Liver (tissue), 9 donors: ENCODE data around the gene TPR. TPM values are rescaled to one million over a fixed set of nuclear protein-coding genes. Genes with fewer than 3 reads are reported as not detected.
"Not testable (repeated sequence)": the region's sequence is repeated elsewhere in the genome, so short reads cannot be mapped to it uniquely, and the experiment has no call there.

ENCODE experiments used
- DNase-seq: peaks from one replicate; pipeline ENCODE4 v3.0.0-alpha.2; 2017; ENCODE audit warnings: low spot score
- H3K27ac ChIP-seq, 2 donors: one replicate each; pipeline ENCODE4 v1.7.0; 2013; ENCODE audit warnings: inconsistent platforms in 2 of 2, low read length in 2 of 2, control low read depth in 1 of 2, low read depth in 1 of 2, mild to moderate bottlenecking in 1 of 2
- H3K27me3 ChIP-seq, 4 donors: one replicate each; pipeline versions ENCODE4 v1.6.1 to v1.7.0; 2013; ENCODE audit warnings: low read length in 3 of 4, inconsistent platforms in 1 of 4, mild to moderate bottlenecking in 1 of 4, moderate library complexity in 1 of 4; ENCODE audit not compliant: control insufficient read depth in 4 of 4, insufficient read depth in 4 of 4
- H3K36me3 ChIP-seq, 4 donors: one replicate each; pipeline versions ENCODE4 v1.6.1 to v1.7.0; 2013; ENCODE audit warnings: low read length in 3 of 4, mild to moderate bottlenecking in 3 of 4, low read depth in 1 of 4, moderate library complexity in 1 of 4; ENCODE audit not compliant: control insufficient read depth in 4 of 4, insufficient read depth in 3 of 4
- H3K4me1 ChIP-seq, 4 donors: one replicate each; pipeline versions ENCODE4 v1.6.1 to v1.7.0; 2013; ENCODE audit warnings: low read length in 3 of 4, mild to moderate bottlenecking in 3 of 4, moderate library complexity in 1 of 4; ENCODE audit not compliant: control insufficient read depth in 4 of 4, insufficient read depth in 4 of 4
- H3K4me3 ChIP-seq, 3 donors: one replicate each; pipeline versions ENCODE4 v1.6.1 to v1.7.0; 2013; ENCODE audit warnings: low read length in 3 of 3, control low read depth in 1 of 3, low read depth in 1 of 3, mild to moderate bottlenecking in 1 of 3
- H3K9ac ChIP-seq, 2 donors: one replicate each; pipeline ENCODE4 v1.7.0; 2013; ENCODE audit warnings: low read length in 2 of 2, mild to moderate bottlenecking in 2 of 2, moderate library complexity in 2 of 2, control low read depth in 1 of 2, low read depth in 1 of 2
- H3K9me3 ChIP-seq, 4 donors: one replicate each; pipeline versions ENCODE4 v1.6.1 to v1.7.0; 2013; ENCODE audit warnings: low read length in 3 of 4; ENCODE audit not compliant: control insufficient read depth in 4 of 4
- ATF3 ChIP-seq: IDR thresholded peaks from 2 replicates; pipeline ENCODE4 v1.6.1; 2016; ENCODE audit warnings: antibody characterized with exemption
- CTCF ChIP-seq: fragments of 150-350 bp; IDR thresholded peaks from 2 replicates; pipeline ENCODE4 v1.5.1; 2017; ENCODE audit warnings: improper control_type of control experiment, low read depth, low read length; ENCODE audit not compliant: missing input control
- EGR1 ChIP-seq, 2 donors: IDR thresholded peaks; 2 replicates each; pipeline ENCODE4 v1.6.1; 2016 to 2018; ENCODE audit warnings: antibody characterized with exemption in 2 of 2, low read depth in 2 of 2
- FOXA1 ChIP-seq: IDR thresholded peaks from 2 replicates; pipeline ENCODE4 v1.6.1; 2016; ENCODE audit warnings: antibody characterized with exemption
- FOXA2 ChIP-seq: IDR thresholded peaks from 2 replicates; pipeline ENCODE4 v1.6.1; 2016; ENCODE audit warnings: antibody characterized with exemption
- GABPA ChIP-seq, 2 donors: IDR thresholded peaks in 1 of 2; conservative IDR thresholded peaks in 1 of 2; 2 replicates each; pipeline ENCODE4 v1.6.1; 2016; ENCODE audit warnings: antibody characterized with exemption in 2 of 2, mild to moderate bottlenecking in 1 of 2, moderate library complexity in 1 of 2
- HNF4A ChIP-seq, 2 donors: conservative IDR thresholded peaks; 2 replicates each; pipeline ENCODE4 v1.6.1; 2016; ENCODE audit warnings: antibody characterized with exemption in 2 of 2, mild to moderate bottlenecking in 2 of 2
- HNF4G ChIP-seq: IDR thresholded peaks from 2 replicates; pipeline ENCODE4 v1.6.1; 2016; ENCODE audit warnings: antibody characterized with exemption
- JUND ChIP-seq, 2 donors: IDR thresholded peaks; 2 replicates each; pipeline ENCODE4 v1.6.1; 2016; ENCODE audit warnings: antibody characterized with exemption in 2 of 2
- MAX ChIP-seq: IDR thresholded peaks from 2 replicates; pipeline ENCODE4 v1.6.1; 2016; ENCODE audit warnings: antibody characterized with exemption
- NR2F2 ChIP-seq: IDR thresholded peaks from 2 replicates; pipeline ENCODE4 v1.6.1; 2016; ENCODE audit warnings: antibody characterized with exemption
- RAD21 ChIP-seq, 2 donors: IDR thresholded peaks; 2 replicates each; pipeline ENCODE4 v1.6.1; 2016; ENCODE audit warnings: antibody characterized with exemption in 2 of 2, mild to moderate bottlenecking in 2 of 2
- RXRA ChIP-seq, 2 donors: IDR thresholded peaks; 2 replicates each; pipeline ENCODE4 v1.6.1; 2017 to 2018; ENCODE audit warnings: antibody characterized with exemption in 2 of 2, mild to moderate bottlenecking in 1 of 2
- SP1 ChIP-seq: IDR thresholded peaks from 2 replicates; pipeline ENCODE4 v1.6.1; 2018; ENCODE audit warnings: antibody characterized with exemption, mild to moderate bottlenecking
- TAF1 ChIP-seq: conservative IDR thresholded peaks from 2 replicates; pipeline ENCODE4 v1.6.1; 2016; ENCODE audit warnings: antibody characterized with exemption, mild to moderate bottlenecking
- YY1 ChIP-seq: IDR thresholded peaks from 2 replicates; pipeline ENCODE4 v1.6.1; 2016; ENCODE audit warnings: antibody characterized with exemption, mild to moderate bottlenecking
- WGBS: extraction: QIAGEN DNeasy Blood & Tissue Kit; methylation state at CpG from one replicate; pipeline ENCODE4 v1.1.7; 2013; 5-methylcytosine and 5-hydroxymethylcytosine counted together
- polyA plus RNA-seq, 2 donors: library from polyadenylated mRNA; stranded (reverse) in 1 of 2; unstranded in 1 of 2; fragments of 200-250 nt in 1 of 2; fragments of >200 nt in 1 of 2; fragmentation: Nextera tagmentation in 1 of 2; extraction: Ambion mirVana in 1 of 2; gene quantifications; one replicate each; pipeline versions ENCODE4 v1.2.1 to v1.2.3, GENCODE V29; 2013 to 2015
- total RNA-seq, 2 donors: library from RNA; depleted of rRNA; stranded (reverse); fragments of >200 nt; gene quantifications; one replicate each; pipeline ENCODE4 v1.2.3, GENCODE V29; 2014
- TF ChIP-seq, protein P1 (sequence below): IDR thresholded peaks from 2 replicates; pipeline ENCODE4 v1.6.1; 2016; ENCODE audit warnings: antibody characterized with exemption
- TF ChIP-seq, protein P2 (sequence below): IDR thresholded peaks from 2 replicates; pipeline ENCODE4 v1.6.1; 2016; ENCODE audit warnings: antibody characterized with exemption, mild to moderate bottlenecking
- donor health status: healthy.
- donor health status: healthy.
- donor health status: healthy.
- donor health status: healthy.
- donor health status: healthy.

Gene TPR
- total and polyA plus RNA-seq, 4 donors = 8.1 to 45.1 (median 39.2) TPM

DNA sequence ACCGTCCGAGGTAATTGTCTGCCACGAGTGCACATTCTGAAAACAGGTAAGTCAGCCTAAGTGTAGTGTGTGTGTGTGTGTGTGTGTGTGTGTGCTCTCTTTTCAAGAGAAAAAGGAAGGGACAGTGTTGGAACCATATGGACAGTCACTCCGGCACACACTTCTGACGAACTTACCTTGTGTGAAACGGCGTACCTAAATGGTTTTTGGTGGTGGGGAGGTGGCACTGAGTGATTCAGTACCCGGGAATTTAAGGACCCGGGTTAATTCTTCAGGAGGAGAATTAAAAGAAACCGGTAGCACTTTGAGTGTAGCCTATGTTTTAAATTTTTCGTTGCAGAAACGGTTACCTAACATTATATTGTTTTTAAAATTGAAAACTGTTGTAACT, 871 bp upstream of the TPR start:
- WGBS = under 1% methylated on average over 12 of the region's 12 CpGs
- Histone ChIP-seq H3K36me3 (peaks cover 0 to 18% (median 11%) of the 10 kb centered on the region in 4 donors), H3K27me3 (no peaks in the 10 kb centered on the region), H3K4me3 (peak overlapping the region; percentile 87 to 100 (median 98)), H3K4me1 (peaks cover 0 to 26% (median 12%) of the 10 kb centered on the region in 4 donors), H3K9ac (peak overlapping the region; percentile 85 to 95), H3K27ac (peak overlapping the region; percentile 98 to 100), H3K9me3 (no peaks in the 10 kb centered on the region)
- TF ChIP-seq TAF1 (peak; percentile 28), FOXA2 (no peak)
- DNase-seq = no peak

DNA sequence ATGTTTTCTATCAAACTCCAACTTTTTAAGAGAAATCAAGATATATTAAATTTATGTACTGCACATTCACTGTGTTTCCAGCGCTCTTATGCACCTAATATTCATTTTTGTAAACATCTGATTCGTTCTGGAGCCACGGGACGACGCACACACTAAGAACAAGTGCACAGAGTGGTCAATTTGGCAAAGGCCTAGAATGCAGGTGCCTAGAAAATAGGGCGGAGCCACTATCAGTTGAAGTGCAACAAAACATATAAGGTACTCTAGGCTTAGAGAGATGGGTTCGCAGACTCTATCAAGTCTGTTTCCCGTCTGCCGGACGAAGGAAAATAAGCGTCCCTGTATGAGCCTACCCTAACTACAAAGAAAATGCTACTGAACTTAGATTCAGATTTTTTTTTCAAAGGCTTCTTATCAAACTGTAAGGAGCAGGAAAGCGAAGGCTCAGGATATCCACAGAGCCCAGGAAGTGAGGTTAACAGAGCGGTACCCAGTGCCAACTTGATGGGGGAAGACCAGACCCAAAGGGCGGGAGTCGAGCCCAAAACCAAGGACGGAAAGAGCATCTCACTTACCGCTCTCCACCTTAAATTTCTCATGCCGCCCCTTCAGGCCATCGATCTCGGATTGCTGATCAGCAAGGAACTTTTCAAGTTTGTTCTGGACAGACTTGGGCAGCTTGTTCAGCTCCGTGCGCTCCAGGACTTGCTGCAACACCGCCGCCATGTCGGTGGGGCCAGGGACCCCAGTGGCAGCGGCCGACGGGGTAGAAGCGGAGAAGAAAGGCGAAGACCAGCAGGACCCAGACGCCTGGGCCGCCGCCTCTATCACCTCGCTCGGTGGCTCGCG, 526 bp downstream of the TPR start:
- DNase-seq = peak; percentile 34
- no peaks in the 10 kb centered on the region for H3K9me3 ChIP-seq
- peak overlapping the region; percentile 98 to 100 for H3K27ac ChIP-seq
- H3K4me3 ChIP-seq = peak overlapping the region; percentile 87 to 100 (median 96)
- peak overlapping the region; percentile 67 to 87 for H3K9ac ChIP-seq
- under 1% methylated on average over 37 of the region's 37 CpGs for WGBS
- TF ChIP-seq ATF3 = no peak
- TF ChIP-seq GABPA (IDR thresholded peaks at IDR 0.05 in 1 of 2, conservative IDR thresholded peaks at IDR 0.05 in 1 of 2) = no peak
- no peak for TF ChIP-seq JUND (IDR thresholded peaks at IDR 0.05)
- TF ChIP-seq, protein P1, sequence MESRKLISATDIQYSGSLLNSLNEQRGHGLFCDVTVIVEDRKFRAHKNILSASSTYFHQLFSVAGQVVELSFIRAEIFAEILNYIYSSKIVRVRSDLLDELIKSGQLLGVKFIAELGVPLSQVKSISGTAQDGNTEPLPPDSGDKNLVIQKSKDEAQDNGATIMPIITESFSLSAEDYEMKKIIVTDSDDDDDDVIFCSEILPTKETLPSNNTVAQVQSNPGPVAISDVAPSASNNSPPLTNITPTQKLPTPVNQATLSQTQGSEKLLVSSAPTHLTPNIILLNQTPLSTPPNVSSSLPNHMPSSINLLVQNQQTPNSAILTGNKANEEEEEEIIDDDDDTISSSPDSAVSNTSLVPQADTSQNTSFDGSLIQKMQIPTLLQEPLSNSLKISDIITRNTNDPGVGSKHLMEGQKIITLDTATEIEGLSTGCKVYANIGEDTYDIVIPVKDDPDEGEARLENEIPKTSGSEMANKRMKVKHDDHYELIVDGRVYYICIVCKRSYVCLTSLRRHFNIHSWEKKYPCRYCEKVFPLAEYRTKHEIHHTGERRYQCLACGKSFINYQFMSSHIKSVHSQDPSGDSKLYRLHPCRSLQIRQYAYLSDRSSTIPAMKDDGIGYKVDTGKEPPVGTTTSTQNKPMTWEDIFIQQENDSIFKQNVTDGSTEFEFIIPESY = no peak
- TF ChIP-seq RAD21 (IDR thresholded peaks at IDR 0.05) = no peak
- no peak for TF ChIP-seq EGR1 (IDR thresholded peaks at IDR 0.05; ENCODE audit: low read depth in 2 of 2)
- no peak for TF ChIP-seq CTCF
- no peak for TF ChIP-seq TAF1
- no peak for TF ChIP-seq FOXA2
- TF ChIP-seq, protein P2, sequence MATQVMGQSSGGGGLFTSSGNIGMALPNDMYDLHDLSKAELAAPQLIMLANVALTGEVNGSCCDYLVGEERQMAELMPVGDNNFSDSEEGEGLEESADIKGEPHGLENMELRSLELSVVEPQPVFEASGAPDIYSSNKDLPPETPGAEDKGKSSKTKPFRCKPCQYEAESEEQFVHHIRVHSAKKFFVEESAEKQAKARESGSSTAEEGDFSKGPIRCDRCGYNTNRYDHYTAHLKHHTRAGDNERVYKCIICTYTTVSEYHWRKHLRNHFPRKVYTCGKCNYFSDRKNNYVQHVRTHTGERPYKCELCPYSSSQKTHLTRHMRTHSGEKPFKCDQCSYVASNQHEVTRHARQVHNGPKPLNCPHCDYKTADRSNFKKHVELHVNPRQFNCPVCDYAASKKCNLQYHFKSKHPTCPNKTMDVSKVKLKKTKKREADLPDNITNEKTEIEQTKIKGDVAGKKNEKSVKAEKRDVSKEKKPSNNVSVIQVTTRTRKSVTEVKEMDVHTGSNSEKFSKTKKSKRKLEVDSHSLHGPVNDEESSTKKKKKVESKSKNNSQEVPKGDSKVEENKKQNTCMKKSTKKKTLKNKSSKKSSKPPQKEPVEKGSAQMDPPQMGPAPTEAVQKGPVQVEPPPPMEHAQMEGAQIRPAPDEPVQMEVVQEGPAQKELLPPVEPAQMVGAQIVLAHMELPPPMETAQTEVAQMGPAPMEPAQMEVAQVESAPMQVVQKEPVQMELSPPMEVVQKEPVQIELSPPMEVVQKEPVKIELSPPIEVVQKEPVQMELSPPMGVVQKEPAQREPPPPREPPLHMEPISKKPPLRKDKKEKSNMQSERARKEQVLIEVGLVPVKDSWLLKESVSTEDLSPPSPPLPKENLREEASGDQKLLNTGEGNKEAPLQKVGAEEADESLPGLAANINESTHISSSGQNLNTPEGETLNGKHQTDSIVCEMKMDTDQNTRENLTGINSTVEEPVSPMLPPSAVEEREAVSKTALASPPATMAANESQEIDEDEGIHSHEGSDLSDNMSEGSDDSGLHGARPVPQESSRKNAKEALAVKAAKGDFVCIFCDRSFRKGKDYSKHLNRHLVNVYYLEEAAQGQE = no peak
- no peak for TF ChIP-seq RXRA (IDR thresholded peaks at IDR 0.05)
- TF ChIP-seq HNF4G = no peak
- TF ChIP-seq SP1 = no peak
- no peak for TF ChIP-seq FOXA1
- TF ChIP-seq HNF4A (conservative IDR thresholded peaks at IDR 0.05) = no peak
- TF ChIP-seq NR2F2 = no peak
- TF ChIP-seq MAX = no peak
- TF ChIP-seq YY1 = no peak
- no peaks in the 10 kb centered on the region for H3K27me3 ChIP-seq
- peaks cover 0 to 23% (median 14%) of the 10 kb centered on the region in 4 donors for H3K36me3 ChIP-seq
- H3K4me1 ChIP-seq = peaks cover 0 to 26% (median 12%) of the 10 kb centered on the region in 4 donors

GRCh38 chr1:186347837-186348691, 27.0 kb downstream of the TPR start:
- peaks cover 5 to 76% (median 73%) of the 10 kb centered on the region in 4 donors for H3K36me3 ChIP-seq
- not testable (repeated sequence) for H3K4me3 ChIP-seq, H3K9ac ChIP-seq, DNase-seq, H3K27ac ChIP-seq, H3K4me1 ChIP-seq, H3K27me3 ChIP-seq, H3K9me3 ChIP-seq
- 94% methylated on average over 8 of the region's 8 CpGs for WGBS
